ENCODE measurements around the gene HSFY2.
"Not testable (repeated sequence)": the region's sequence is repeated elsewhere in the genome, so short reads cannot be mapped to it uniquely, and the experiment has no call there.

The HSFY2 gene, protein sequence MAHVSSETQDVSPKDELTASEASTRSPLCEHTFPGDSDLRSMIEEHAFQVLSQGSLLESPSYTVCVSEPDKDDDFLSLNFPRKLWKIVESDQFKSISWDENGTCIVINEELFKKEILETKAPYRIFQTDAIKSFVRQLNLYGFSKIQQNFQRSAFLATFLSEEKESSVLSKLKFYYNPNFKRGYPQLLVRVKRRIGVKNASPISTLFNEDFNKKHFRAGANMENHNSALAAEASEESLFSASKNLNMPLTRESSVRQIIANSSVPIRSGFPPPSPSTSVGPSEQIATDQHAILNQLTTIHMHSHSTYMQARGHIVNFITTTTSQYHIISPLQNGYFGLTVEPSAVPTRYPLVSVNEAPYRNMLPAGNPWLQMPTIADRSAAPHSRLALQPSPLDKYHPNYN

DNA sequence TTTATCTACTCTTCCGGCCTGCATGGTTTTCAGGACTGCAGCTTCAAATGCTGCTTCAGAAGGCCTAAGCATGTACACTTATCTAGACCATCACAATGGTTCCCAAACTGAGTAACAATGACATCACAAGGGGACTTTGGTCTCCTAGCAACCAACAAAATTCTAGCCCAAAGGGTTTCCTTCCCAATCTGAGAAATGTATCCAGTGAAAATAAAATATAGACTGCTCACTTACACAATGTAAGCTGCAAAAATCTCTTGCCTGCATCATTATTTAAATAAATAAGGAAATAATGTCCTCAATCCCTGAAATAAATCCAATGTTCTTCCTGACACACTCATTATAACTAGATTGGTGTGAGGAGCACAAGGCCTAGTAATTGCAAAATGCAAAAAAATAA is at the start of gene HSFY2:
Gene HSFY2 (minus strand): TSS at position 101 of the 400 bp plus-strand sequence. CDS start 117 bp downstream, outside the sequence.
- H3K27me3 ChIP-seq; H3K9me3 ChIP-seq; H3K4me1 ChIP-seq (ENCODE audit: control insufficient read depth in 1 of 2, insufficient read depth in 1 of 2, low read depth in 1 of 2, low read length in 1 of 2); H3K36me3 ChIP-seq; H3K27ac ChIP-seq; H3K4me3 ChIP-seq (ENCODE audit: low read depth in 1 of 2, low read length in 1 of 2): not testable (repeated sequence)

DNA sequence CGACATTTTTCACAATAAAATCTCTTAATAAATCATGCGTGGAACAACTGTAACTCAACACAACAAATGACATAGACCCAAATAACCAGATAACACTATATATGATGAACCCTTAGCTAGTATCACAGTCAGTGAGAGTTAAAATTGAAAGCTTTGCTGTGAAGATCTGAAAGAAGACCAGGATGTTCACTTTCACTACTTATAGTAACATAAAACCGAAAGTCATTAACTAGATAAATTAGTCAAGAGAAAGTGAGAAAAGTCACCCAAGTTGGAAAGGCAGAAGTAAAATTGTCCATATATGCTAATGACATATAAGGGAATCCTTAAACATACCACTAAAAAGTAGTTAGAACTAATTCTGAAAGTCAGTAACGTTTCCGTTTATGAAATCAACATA is 42.2 kb upstream of the HSFY2 start:
- not testable (repeated sequence) for H3K9me3 ChIP-seq; H3K27ac ChIP-seq; H3K4me3 ChIP-seq (ENCODE audit: low read depth in 1 of 2, low read length in 1 of 2); H3K36me3 ChIP-seq; H3K27me3 ChIP-seq; H3K4me1 ChIP-seq (ENCODE audit: control insufficient read depth in 1 of 2, insufficient read depth in 1 of 2, low read depth in 1 of 2, low read length in 1 of 2)

DNA sequence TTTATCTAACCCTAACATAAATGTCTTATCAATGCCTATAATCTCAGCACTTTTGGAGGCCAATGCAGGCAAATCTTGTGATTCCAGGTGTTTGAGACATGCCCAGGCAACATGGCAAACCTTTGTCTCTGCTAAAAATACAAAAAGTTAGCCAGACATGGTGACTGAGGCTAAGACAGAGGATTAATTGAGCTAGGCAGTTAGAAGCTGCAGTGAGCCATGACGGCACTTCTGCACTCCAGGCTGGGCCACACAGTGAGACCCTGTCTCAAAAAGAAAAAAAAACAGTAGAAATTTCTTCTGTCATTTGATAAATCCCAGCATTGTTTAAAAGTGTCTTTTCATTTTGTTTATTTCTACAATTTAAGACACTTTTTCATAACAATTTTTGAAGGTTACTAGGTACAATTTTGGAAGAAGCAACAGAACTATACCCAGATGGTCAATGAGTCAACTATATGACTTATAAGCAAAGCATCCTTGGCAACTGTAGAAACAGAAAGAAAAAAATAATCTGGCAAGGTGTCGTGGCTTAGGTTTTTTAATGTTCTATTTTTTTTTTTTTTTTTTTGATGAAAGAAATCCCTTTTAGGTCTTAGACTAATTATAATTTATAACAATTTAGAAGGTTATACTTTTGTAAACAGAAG is 15.3 kb upstream of the HSFY2 start:
- H3K4me3 ChIP-seq (ENCODE audit: low read depth in 1 of 2, low read length in 1 of 2); H3K27me3 ChIP-seq; H3K9me3 ChIP-seq; H3K4me1 ChIP-seq (ENCODE audit: control insufficient read depth in 1 of 2, insufficient read depth in 1 of 2, low read depth in 1 of 2, low read length in 1 of 2); H3K36me3 ChIP-seq; H3K27ac ChIP-seq: not testable (repeated sequence)

DNA sequence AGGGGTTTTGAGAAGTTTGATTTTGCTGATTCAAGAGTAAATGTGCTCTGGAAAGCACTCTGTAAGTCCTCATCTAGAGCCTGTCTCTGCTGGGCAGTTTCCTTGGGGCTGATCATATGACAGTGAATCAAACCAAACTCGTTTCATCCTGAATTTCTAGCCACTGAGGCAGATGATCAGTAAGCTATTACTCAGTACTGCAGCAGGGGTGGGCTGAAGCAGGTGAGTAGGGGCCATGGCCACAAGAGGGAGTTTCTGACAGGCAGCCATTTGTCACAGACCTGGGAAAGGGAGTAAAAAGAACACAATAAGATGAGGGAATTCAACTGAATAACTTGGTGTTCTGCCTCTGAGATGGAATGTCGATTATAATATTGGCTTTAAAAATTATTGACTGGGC is 19.5 kb downstream of the HSFY2 start:
- not testable (repeated sequence) for H3K27me3 ChIP-seq; H3K9me3 ChIP-seq; H3K4me3 ChIP-seq (ENCODE audit: low read depth in 1 of 2, low read length in 1 of 2); H3K4me1 ChIP-seq (ENCODE audit: control insufficient read depth in 1 of 2, insufficient read depth in 1 of 2, low read depth in 1 of 2, low read length in 1 of 2); H3K36me3 ChIP-seq; H3K27ac ChIP-seq

DNA sequence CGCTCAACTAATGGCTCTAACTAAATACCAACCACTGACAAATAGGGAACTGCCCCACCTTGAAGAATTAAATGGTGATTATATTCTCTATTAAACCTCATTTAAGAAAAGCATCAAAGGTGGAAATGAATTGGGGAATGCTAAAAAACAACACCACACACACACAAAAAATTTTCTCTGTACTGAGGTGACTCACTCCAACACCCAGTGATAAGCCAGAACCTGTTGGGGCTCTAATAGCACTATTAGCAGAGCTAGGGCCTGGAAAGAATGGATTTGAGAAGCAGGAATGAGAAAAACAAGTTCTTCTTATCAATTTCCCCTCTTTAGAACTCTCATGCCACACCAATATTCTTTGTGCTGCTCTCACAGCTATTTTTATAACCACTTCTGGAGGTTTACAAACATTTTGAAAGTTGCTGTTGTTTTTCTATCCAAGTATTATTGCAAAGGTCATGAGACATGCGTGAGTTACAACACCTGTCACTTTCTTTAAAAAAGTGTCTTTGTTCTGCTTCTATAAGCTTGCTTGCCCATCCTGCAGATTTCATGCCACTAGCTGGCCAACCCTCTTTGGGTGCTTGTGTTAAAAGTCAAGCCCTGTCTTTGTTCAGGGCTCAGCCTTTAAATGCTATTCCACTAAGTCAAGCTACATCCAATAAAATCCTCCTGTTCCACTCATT is 20.3 kb downstream of the HSFY2 start:
- not testable (repeated sequence) for H3K4me3 ChIP-seq (ENCODE audit: low read depth in 1 of 2, low read length in 1 of 2); H3K36me3 ChIP-seq

DNA sequence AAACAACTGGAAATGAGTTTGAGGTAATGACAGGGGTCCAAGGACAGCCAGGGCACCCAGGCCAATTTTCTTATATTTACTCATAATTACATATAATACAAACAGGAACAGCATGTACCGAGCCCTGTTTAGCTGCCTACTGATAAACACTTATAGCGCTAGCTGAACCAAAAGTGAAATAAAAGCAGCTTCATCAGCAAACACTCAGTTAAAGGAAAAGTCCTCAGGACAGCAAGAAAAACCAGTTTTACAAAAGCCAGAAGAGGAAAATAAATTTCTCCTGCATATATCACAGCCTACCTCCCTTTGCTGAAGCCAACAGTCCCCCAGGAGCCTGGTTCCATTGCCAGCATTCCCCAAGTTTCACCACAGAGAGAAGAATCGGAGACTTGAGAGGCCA is 49.8 kb downstream of the HSFY2 start:
- not testable (repeated sequence) for H3K36me3 ChIP-seq; H3K4me3 ChIP-seq (ENCODE audit: low read depth in 1 of 2, low read length in 1 of 2); H3K9me3 ChIP-seq; H3K27me3 ChIP-seq; H3K27ac ChIP-seq; H3K4me1 ChIP-seq (ENCODE audit: control insufficient read depth in 1 of 2, insufficient read depth in 1 of 2, low read depth in 1 of 2, low read length in 1 of 2)

More for the DNA sequence above, 20.3 kb downstream of the HSFY2 start:
- H3K9me3 ChIP-seq; H3K27ac ChIP-seq; H3K27me3 ChIP-seq; H3K4me1 ChIP-seq (ENCODE audit: control insufficient read depth in 1 of 2, insufficient read depth in 1 of 2, low read depth in 1 of 2, low read length in 1 of 2): not testable (repeated sequence)

Measured in neutrophil (primary cell).